AG08396 (cell line): ENCODE measurements around the gene TAS2R60.
A peak's percentile ranks its signal among the peaks of the same experiment; 100 is the strongest.
"Not testable (repeated sequence)": the region's sequence is repeated elsewhere in the genome, so short reads cannot be mapped to it uniquely, and the experiment has no call there.

Experiments
- DNase-seq: peaks from one replicate; pipeline ENCODE4 v3.0.0; 2012; ENCODE audit warnings: low spot score, mixed read lengths

TAS2R60 gene

GRCh38 chr7:143411976-143412708 lies 31.1 kb upstream of the TAS2R60 start:
- peak; percentile 1 for DNase-seq

GRCh38 chr7:143413123-143413522 lies 30.1 kb upstream of the TAS2R60 start:
- DNase-seq: no peak

- not testable (repeated sequence) for DNase-seq
Observed at GRCh38 chr7:143415209-143415608, 28.0 kb upstream of the TAS2R60 start.

DNA sequence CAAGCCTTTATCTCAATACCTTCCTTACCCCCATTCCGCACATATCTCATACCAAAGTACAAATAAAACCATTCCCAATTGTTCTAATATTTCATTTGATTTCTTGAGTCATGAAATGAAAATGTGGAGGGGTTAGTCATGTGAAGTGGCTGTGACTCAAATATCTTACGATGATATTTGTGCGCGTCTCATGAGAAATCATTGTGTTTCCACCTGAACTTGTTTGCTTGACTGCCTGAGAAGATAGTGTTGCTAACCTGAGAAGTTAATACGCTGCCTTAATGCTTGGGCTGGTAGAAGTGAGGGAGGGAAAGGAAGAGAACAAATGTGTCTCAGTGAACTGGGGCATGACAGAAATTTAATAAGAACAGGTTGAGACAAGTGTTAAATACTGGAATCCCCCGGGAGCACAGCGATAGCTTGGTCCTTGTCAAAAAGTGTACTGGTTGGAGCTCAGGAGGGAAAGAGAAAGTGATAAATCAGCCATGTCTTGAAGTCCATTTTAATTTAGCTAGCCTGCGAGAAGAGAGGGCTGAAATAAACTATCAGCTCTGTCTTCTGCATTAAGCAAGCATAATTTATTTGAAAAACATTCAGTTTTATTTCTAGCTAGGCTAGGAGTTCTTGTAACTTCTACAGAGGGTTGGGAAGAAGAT lies 27.4 kb upstream of the TAS2R60 start:
- no peak for DNase-seq

- peak; percentile 73 for DNase-seq
Observed at GRCh38 chr7:143416565-143417149, 26.6 kb upstream of the TAS2R60 start.

DNA sequence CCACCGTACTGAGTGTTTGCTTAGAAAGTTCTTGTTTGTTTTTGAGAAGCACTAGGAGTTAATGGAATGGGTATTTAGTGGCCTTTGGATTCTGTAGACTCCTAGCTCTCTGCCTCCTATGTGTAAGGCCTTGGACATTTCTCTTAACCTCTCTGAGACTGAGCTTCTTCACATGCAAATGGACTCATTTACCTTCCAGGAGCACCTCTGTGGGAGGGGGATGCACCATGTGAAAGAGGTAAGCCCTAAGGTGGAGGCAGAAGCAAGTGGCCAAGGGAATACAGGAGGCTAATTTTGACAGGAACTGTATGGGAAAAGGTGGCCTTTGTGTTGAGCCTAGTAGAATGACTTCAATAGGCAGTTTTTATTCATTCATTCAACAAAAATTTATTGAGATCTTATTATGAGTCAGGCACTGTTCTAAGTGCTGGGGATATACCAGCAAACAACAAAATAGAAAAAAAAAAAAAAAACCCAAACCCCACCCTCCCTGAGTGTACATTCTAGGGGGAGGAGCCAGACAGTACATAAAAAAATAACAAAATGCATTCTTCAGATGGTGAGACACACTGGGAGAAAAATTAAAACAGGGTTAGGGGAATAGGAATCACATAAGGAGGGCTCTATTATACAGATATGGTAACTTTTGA lies 25.4 kb upstream of the TAS2R60 start:
- DNase-seq: no peak

DNA sequence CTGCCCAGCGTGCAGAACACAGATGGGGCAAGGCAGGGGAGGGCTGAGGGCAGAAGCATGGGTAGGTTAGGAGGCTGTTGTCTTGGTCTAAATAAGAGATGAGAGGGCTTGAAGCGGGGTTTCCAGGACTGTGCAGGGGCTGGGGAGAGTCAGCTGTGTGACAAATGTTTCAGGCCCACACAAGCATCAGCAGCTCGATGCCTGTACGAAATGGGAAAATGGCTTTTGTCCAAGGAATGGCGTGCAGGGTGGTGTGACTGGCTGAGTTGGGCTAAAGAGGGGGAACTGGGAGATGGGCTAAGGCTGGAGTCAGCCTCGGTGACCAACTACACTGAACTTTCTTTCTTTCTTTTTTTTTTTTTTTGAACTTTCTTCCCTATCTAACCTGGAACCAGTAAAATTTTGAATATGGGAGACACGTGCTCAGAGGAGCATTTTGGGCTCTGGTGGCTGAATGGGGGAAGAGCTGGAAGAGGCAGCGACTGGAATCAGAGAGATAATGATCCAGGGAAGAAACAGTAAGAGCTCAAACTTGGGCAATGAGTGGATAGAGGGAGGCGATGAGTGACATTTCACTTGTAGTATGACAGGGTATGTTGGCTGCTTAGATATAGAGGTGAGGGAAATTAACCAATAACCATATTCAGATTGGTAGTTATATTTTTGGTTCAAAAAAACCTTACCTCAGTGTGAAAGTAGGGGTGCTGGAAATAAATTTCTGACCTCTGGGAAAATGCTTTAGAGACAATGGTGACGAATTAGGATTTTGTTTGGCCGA lies 24.4 kb upstream of the TAS2R60 start:
- no peak for DNase-seq

- DNase-seq: no peak
Observed at GRCh38 chr7:143419880-143420279, 23.4 kb upstream of the TAS2R60 start.

DNA sequence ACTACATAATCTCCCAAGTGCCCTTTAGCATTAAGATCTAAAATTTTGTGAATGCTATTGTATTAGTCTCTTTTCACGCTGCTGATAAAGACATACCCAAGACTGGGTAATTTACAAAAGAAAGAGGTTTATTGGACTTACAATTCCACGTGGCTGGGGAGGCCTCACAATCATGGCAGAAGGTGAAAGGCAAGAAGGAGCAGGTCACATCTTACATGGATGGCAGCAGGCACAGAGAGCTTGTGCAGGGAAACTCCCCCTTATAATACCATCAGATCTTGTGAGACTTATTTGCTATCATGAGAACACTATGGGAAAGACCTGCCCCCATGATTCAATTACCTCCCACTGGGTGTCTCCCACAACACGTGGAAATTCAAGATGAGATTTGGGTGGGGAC lies 22.6 kb upstream of the TAS2R60 start:
- DNase-seq: not testable (repeated sequence)

- DNase-seq: no peak
Observed at GRCh38 chr7:143422033-143422432, 21.2 kb upstream of the TAS2R60 start.

GRCh38 chr7:143424476-143424875 lies 18.8 kb upstream of the TAS2R60 start:
- not testable (repeated sequence) for DNase-seq

GRCh38 chr7:143426479-143427142 lies 16.6 kb upstream of the TAS2R60 start:
- no peak for DNase-seq

- no peak for DNase-seq
Observed at GRCh38 chr7:143429770-143430698, 13.2 kb upstream of the TAS2R60 start.

DNA sequence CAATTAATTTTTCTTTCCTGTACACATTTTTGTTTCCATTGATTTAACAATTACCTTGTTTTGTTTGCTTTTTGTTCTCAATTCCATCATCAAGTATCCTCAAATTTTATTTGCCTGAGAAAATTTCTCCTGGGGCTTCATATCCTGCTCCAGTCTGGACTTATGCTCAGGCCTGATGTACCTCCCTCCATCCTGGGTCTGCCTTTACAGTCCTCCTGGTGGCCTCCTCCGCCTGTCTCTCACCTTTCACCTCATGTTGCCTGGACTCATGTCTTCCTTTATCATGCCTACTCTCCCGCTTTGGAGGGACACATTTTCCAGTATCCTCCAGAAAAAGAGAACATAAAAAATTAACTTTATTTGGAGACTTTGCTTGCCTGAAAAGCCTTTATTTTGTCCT lies 12.1 kb upstream of the TAS2R60 start:
- no peak for DNase-seq

GRCh38 chr7:143433759-143434158 lies 9.5 kb upstream of the TAS2R60 start:
- no peak for DNase-seq

DNA sequence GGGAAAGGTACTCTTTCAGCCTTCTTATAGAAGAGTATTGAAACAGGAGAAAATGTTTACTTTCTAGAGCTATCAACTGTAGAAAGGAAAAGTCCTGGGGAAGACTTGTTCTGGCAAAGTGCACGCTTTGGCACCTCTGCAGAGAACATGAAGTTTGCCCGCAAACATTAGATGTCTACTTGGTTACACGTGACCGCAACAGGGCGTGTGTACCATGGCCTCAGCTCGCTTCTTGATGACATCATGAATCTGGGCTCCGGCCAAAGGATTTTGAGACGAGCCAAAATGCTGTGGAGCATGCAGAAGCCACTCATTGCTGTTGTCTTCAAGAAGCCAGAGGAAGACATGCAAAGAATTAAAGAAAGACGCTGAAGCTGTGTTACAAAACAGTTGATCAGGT lies 8.6 kb upstream of the TAS2R60 start:
- DNase-seq: peak; percentile 58

DNA sequence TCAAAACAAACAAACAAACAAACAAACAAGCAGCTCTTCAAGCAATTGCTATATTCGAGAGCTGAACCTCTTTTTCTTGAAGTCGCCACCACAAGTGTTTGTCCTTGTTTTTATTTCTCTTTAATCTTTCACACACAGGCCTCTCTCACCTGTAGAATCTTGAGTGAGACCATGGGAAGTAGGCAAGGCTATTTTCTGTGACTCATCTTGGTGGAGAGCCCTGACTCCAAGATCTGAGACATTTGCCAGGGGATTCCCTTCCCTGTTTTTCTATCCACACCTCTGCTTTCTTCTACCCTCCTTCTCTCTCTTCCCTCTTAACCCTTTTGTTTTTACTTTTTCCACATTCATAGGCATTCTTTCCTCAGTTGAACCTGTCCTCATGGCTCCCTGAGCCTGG lies 8.0 kb upstream of the TAS2R60 start:
- no peak for DNase-seq

GRCh38 chr7:143436325-143436946 lies 6.8 kb upstream of the TAS2R60 start:
- no peak for DNase-seq

DNA sequence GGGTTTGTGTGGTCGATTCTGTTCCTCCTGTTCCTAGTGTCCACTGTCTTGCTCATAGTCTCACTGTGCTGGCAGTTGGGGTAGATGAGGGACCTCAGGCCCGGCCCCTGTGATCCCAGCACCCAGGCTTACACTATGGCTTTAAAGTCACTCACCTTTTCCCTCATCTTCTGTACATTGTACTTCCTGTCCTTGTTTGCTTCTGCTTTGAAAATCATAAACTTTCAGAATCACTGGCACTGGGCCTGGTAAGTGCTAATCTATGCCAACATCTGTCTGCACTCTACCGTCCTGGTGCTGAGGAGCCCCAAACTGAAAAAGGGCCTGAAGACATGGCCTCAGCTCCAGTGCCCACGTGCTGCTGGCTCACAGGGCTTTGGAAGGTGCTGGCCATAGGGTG lies 5.7 kb upstream of the TAS2R60 start:
- no peak for DNase-seq

- DNase-seq: no peak
Observed at GRCh38 chr7:143439866-143440265, 3.4 kb upstream of the TAS2R60 start.
